Astrocyte (in vitro differentiated cells and primary cell): ENCODE measurements around the gene TNFAIP2. TPM values are rescaled to one million over a fixed set of nuclear protein-coding genes. Genes with fewer than 3 reads are reported as not detected.

Source experiments
- DNase-seq: peaks from one replicate; pipeline ENCODE4 v3.0.0-alpha.2; 2010; ENCODE audit warnings: low read depth
- FAIRE-seq: peaks from 2 replicates; lab custom pipeline; 2011; peaks lifted over from hg19 to GRCh38; lab: Jason Lieb, UNC
- H2AFZ ChIP-seq: 2 replicates; pipeline ENCODE4 v1.6.0; 2012; ENCODE audit warnings: low read depth, low read length, inconsistent platforms
- H3K27ac ChIP-seq: 2 replicates; pipeline ENCODE4 v1.5.1; 2011; ENCODE audit warnings: low read depth, low read length, inconsistent platforms
- H3K27me3 ChIP-seq: 2 replicates; pipeline ENCODE4 v1.6.0; 2011; ENCODE audit warnings: low read length, inconsistent platforms; ENCODE audit not compliant: insufficient read depth
- H3K36me3 ChIP-seq: 2 replicates; pipeline ENCODE4 v1.5.1; 2011; ENCODE audit warnings: low read length, inconsistent platforms; ENCODE audit not compliant: insufficient read depth
- H3K4me1 ChIP-seq: 2 replicates; pipeline ENCODE4 v1.5.1; 2011; ENCODE audit warnings: low read length, inconsistent platforms; ENCODE audit not compliant: insufficient read depth
- H3K4me2 ChIP-seq: 2 replicates; pipeline ENCODE4 v1.6.0; 2012; ENCODE audit warnings: low read length, inconsistent platforms
- H3K4me3 ChIP-seq: 2 replicates; pipeline ENCODE4 v1.5.1; 2011; ENCODE audit warnings: low read depth, mild to moderate bottlenecking, low read length, inconsistent platforms; ENCODE audit not compliant: insufficient read depth
- H3K79me2 ChIP-seq: 2 replicates; pipeline ENCODE4 v1.6.0; 2012; ENCODE audit warnings: mild to moderate bottlenecking, low read length, inconsistent platforms; ENCODE audit not compliant: insufficient read depth
- H3K9ac ChIP-seq: 2 replicates; pipeline ENCODE4 v1.6.0; 2012; ENCODE audit warnings: mild to moderate bottlenecking, low read length, inconsistent platforms
- H3K9me3 ChIP-seq: 2 replicates; pipeline ENCODE4 v1.5.1; 2012; ENCODE audit warnings: low read depth, mild to moderate bottlenecking, low read length, inconsistent platforms; ENCODE audit not compliant: insufficient read depth
- H4K20me1 ChIP-seq: 2 replicates; pipeline ENCODE4 v1.6.0; 2012; ENCODE audit warnings: low read length, inconsistent platforms; ENCODE audit not compliant: insufficient read depth
- H3K27ac Mint-ChIP-seq: one replicate; pipeline ENCODE4 v1.8.0; 2021; ENCODE audit warnings: mild to moderate bottlenecking, mixed read lengths; ENCODE audit not compliant: unreplicated experiment
- H3K27me3 Mint-ChIP-seq: one replicate; pipeline ENCODE4 v1.8.0; 2021; ENCODE audit warnings: low read depth, mixed read lengths; ENCODE audit not compliant: unreplicated experiment
- H3K36me3 Mint-ChIP-seq: one replicate; pipeline ENCODE4 v1.8.0; 2021; ENCODE audit warnings: low read depth, mixed read lengths; ENCODE audit not compliant: unreplicated experiment
- H3K4me1 Mint-ChIP-seq: one replicate; pipeline ENCODE4 v1.8.0; 2021; ENCODE audit warnings: low read depth, mixed read lengths; ENCODE audit not compliant: unreplicated experiment
- H3K4me3 Mint-ChIP-seq: one replicate; pipeline ENCODE4 v1.8.0; 2021; ENCODE audit warnings: mild to moderate bottlenecking, moderate library complexity, mixed read lengths; ENCODE audit not compliant: unreplicated experiment
- H3K9me3 Mint-ChIP-seq: one replicate; pipeline ENCODE4 v1.8.0; 2021; ENCODE audit warnings: mild to moderate bottlenecking, mixed read lengths; ENCODE audit not compliant: unreplicated experiment
- EZH2 ChIP-seq: IDR thresholded peaks from 2 replicates; pipeline ENCODE4 v1.6.1; 2012; ENCODE audit warnings: mild to moderate bottlenecking, low read length, inconsistent platforms; ENCODE audit not compliant: insufficient read depth
- total RNA-seq: library from RNA; stranded (reverse); gene quantifications from 2 replicates; pipeline ENCODE4 v1.2.1, GENCODE V29; 2021
- TF ChIP-seq, protein P1 (sequence below): IDR thresholded peaks from 2 replicates; pipeline ENCODE4 v1.5.1; 2011; ENCODE audit warnings: low read depth, mild to moderate bottlenecking, inconsistent platforms, low read length, moderate library complexity; ENCODE audit not compliant: insufficient read depth

TNFAIP2 gene
- total RNA-seq, 1 donor from 2014 or later, result 29.5 TPM

DNA sequence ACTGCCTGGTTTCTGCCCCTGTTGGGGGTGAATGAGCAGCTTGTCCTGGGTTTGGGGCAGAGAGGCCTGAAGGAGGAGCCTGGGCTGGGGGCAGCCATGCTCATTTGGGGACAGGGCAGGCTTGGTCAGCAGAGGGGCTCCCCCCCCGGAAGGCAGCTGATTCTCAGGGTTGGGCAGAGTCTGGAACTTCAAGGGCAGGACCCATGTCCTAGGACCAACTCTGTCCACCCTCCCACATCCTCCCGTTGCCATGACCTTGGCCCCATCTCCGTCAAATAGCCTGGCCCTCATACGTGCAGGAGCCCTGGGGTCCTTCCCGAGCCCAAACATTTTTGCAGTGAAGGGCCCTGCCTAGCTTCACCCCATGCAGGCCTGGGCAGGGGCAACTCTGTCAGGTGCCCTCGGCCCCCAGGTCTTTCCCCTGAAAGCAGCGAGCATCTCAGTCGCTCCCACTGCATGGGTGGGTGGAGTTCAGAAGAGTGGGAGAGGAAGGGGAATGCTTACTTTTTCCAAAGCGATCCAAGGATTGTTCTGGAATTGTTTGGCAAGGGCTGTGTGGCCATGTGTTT, 32.6 kb downstream of the TNFAIP2 start:
- Mint-ChIP-seq H3K36me3 (no peaks in the 10 kb centered on the region), H3K27ac (no peak overlapping the region), H3K4me3 (no peak overlapping the region), H3K27me3 (peaks cover 41% of the 10 kb centered on the region), H3K4me1 (peaks cover 2% of the 10 kb centered on the region), H3K9me3 (peaks cover 2% of the 10 kb centered on the region)
- H3K36me3 ChIP-seq, result no peaks in the 10 kb centered on the region
- no peaks in the 10 kb centered on the region for H4K20me1 ChIP-seq
- H3K9ac ChIP-seq, result no peak overlapping the region
- TF ChIP-seq EZH2, result no peak
- TF ChIP-seq, protein P1, sequence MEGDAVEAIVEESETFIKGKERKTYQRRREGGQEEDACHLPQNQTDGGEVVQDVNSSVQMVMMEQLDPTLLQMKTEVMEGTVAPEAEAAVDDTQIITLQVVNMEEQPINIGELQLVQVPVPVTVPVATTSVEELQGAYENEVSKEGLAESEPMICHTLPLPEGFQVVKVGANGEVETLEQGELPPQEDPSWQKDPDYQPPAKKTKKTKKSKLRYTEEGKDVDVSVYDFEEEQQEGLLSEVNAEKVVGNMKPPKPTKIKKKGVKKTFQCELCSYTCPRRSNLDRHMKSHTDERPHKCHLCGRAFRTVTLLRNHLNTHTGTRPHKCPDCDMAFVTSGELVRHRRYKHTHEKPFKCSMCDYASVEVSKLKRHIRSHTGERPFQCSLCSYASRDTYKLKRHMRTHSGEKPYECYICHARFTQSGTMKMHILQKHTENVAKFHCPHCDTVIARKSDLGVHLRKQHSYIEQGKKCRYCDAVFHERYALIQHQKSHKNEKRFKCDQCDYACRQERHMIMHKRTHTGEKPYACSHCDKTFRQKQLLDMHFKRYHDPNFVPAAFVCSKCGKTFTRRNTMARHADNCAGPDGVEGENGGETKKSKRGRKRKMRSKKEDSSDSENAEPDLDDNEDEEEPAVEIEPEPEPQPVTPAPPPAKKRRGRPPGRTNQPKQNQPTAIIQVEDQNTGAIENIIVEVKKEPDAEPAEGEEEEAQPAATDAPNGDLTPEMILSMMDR, result no peak
- no peak overlapping the region for H3K27ac ChIP-seq
- no peaks in the 10 kb centered on the region for H3K4me1 ChIP-seq
- FAIRE-seq (no peak), DNase-seq (no peak)
- no peak overlapping the region for H2AFZ ChIP-seq
- H3K4me3 ChIP-seq, result no peak overlapping the region
- no peaks in the 10 kb centered on the region for H3K9me3 ChIP-seq
- peaks cover 29% of the 10 kb centered on the region for H3K27me3 ChIP-seq
- no peaks in the 10 kb centered on the region for H3K79me2 ChIP-seq
- H3K4me2 ChIP-seq, result no peak overlapping the region

DNA sequence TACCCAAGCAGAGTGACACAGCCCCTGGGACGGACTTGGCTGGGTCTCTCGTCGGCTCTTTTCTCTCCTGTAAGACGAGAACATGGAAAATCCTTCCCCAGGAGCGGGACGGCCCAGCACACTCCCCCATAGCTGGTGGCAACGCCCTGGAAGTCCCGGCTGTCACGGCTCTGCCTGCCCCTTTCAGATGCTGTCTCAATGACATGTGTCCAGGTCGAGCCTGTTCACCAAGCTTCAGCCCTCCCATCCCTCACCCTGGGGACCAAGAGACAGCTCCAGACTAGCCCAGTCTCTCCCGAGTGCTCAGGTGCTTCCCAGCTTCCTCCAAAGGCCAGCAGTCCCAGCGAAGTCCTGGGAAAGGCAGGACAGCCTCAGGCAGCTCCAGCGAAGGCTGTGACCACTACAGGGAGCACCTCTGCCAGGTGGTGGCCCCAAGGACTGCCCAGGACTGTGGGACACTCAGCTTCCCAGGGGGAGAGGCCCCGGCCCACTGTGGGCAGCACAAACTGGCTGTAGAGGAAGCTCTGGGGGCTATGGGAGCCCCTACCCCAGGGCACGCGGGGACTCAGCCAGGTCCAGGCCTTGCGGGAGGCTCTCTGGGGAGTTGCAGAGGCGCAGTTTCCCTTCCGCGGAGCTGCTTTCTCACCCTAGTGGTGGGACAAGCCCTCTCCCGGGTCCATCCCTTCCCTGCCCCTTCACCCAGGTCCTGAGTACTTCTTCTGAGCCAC, 33.6 kb downstream of the TNFAIP2 start:
- DNase-seq (no peak), FAIRE-seq (no peak)
- no peaks in the 10 kb centered on the region for H4K20me1 ChIP-seq
- no peaks in the 10 kb centered on the region for H3K36me3 ChIP-seq
- H3K9ac ChIP-seq, result no peak overlapping the region
- Mint-ChIP-seq H3K9me3 (peaks cover 2% of the 10 kb centered on the region), H3K27ac (no peak overlapping the region), H3K4me3 (no peak overlapping the region), H3K4me1 (peaks cover 2% of the 10 kb centered on the region), H3K36me3 (no peaks in the 10 kb centered on the region), H3K27me3 (peaks cover 38% of the 10 kb centered on the region)
- H3K4me1 ChIP-seq, result no peaks in the 10 kb centered on the region
- TF ChIP-seq, protein P1, result no peak
- TF ChIP-seq EZH2, result no peak
- H3K4me3 ChIP-seq, result no peak overlapping the region
- H3K79me2 ChIP-seq, result no peaks in the 10 kb centered on the region
- H3K4me2 ChIP-seq, result no peak overlapping the region
- H3K27me3 ChIP-seq, result peaks cover 24% of the 10 kb centered on the region
- H3K9me3 ChIP-seq, result no peaks in the 10 kb centered on the region
- no peak overlapping the region for H2AFZ ChIP-seq
- H3K27ac ChIP-seq, result no peak overlapping the region

DNA sequence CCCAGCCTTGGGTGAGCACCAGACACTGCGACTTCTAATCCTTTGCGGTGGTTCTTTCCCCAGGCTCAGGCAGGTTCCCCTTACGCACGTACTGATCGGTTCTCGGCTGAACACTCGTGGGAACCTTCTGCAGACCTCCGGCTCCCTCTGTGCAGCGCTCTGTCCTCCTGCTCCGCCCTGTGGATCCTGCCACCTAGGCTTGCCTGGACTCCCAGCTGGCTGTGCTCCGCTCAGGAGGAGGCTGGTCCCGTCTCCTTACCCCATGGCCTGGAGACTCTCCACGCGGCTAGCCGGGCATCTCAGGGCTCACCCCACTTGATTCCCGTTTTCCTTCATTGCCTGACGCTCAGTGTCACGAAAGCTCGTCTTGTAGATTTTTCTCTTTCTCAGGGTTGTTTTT, 34.7 kb downstream of the TNFAIP2 start:
- no peak for DNase-seq
- no peaks in the 10 kb centered on the region for H3K4me1 ChIP-seq
- H3K4me3 Mint-ChIP-seq, result no peak overlapping the region
- H3K9me3 ChIP-seq, result peaks cover 3% of the 10 kb centered on the region
- no peak overlapping the region for H3K4me2 ChIP-seq
- peaks cover 31% of the 10 kb centered on the region for H3K27me3 ChIP-seq
- H3K9me3 Mint-ChIP-seq, result peaks cover 3% of the 10 kb centered on the region
- H2AFZ ChIP-seq, result no peak overlapping the region
- H3K36me3 Mint-ChIP-seq, result no peaks in the 10 kb centered on the region
- no peaks in the 10 kb centered on the region for H4K20me1 ChIP-seq
- H3K4me1 Mint-ChIP-seq, result peaks cover 2% of the 10 kb centered on the region
- no peak overlapping the region for H3K4me3 ChIP-seq
- no peak overlapping the region for H3K9ac ChIP-seq
- no peaks in the 10 kb centered on the region for H3K36me3 ChIP-seq
- H3K27me3 Mint-ChIP-seq, result peaks cover 46% of the 10 kb centered on the region
- TF ChIP-seq, protein P1, result no peak
- no peak for TF ChIP-seq EZH2
- no peak overlapping the region for H3K27ac ChIP-seq
- no peak overlapping the region for H3K27ac Mint-ChIP-seq
- no peak for FAIRE-seq
- no peaks in the 10 kb centered on the region for H3K79me2 ChIP-seq
